GM18517 (cell line): ENCODE data around the gene TMED1.

Experiments used
- ATAC-seq: cut with Tn5 transposase; IDR thresholded peaks from one replicate; pipeline ENCODE4 v1.9.1; 2021; ENCODE audit warnings: mild to moderate bottlenecking, moderate library complexity; ENCODE audit not compliant: unreplicated experiment

The TMED1 gene

GRCh38 chr19:10812902-10813404 lies 23.1 kb downstream of the TMED1 start:
- ATAC-seq, result no peak

GRCh38 chr19:10812196-10812595 lies 23.8 kb downstream of the TMED1 start:
- ATAC-seq, result no peak

GRCh38 chr19:10811391-10812111 lies 24.5 kb downstream of the TMED1 start:
- ATAC-seq, result no peak

GRCh38 chr19:10809651-10810285 lies 26.2 kb downstream of the TMED1 start:
- no peak for ATAC-seq

GRCh38 chr19:10808937-10809649 lies 26.9 kb downstream of the TMED1 start:
- ATAC-seq, result no peak

- ATAC-seq, result no peak
These were observed 30.2 kb downstream of the TMED1 start for GRCh38 chr19:10805758-10806247.

- ATAC-seq, result no peak
These were observed 30.8 kb downstream of the TMED1 start for GRCh38 chr19:10805065-10805757.

GRCh38 chr19:10803252-10803651 lies 32.8 kb downstream of the TMED1 start:
- no peak for ATAC-seq

- ATAC-seq, result no peak
These were observed 33.5 kb downstream of the TMED1 start for GRCh38 chr19:10802479-10802878.

GRCh38 chr19:10800488-10800887 lies 35.5 kb downstream of the TMED1 start:
- ATAC-seq, result no peak

GRCh38 chr19:10797541-10798256 lies 38.3 kb downstream of the TMED1 start:
- no peak for ATAC-seq

- ATAC-seq, result no peak
These were observed 38.9 kb downstream of the TMED1 start for GRCh38 chr19:10797078-10797477.

DNA sequence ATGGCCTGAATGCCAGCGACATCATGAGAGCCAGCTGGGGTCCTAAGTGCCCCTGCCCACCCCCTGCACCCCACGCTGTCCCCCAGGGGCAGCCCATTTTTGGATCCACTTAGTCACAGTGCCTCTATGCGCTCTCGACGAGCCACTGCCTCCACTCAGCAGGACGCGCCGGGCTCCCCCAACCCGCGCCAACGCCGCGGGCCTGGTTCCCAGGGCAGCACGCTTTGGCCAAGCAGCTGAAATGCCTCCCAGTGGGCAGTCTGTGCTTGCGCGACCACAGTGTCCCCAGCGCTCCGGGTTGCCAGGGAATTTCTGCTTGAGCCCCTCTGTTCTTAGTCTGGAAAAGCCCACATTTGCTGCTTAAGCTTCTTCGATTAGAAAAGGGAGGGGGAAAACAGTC lies 39.4 kb downstream of the TMED1 start:
- no peak for ATAC-seq

DNA sequence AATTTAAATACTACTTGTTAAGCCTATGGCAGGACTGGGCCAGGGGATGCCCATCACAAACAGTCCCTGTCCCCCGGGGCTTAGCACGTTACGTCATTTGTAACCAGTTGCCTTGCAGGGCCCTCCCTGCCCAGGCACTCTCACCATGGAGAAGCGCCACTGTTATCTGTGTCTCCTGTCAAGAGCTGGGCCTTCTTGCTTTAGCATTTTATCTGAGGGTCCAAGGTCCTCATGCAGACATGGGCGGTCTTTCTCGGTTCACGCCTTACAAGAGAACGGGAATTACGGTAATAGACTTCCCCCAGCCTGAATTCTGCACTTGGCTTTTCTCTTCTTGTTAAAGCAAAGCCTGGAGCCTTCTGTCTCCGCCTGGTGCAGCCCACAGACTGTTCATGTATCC lies 46.1 kb downstream of the TMED1 start:
- no peak for ATAC-seq

DNA sequence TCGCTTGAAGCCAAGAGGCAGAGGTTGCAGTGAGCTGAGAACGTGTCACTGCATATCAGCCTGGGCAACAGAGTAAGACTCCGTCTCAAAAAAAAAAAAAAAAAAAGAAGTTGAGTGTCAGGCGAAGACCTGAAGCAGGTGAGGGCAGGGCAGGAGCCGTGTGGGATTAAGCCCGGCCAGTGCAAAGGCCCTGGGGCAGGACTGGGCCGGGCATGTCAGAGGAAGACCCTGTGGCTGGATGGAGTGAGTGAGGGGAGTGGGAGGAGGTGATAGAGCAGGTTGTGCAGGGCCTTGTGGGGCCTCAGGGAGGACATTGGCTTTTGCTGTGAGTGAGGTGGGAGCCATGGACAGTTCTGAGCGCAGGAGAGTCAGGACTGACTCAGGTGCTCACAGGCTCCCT lies 47.9 kb downstream of the TMED1 start:
- ATAC-seq, result no peak

DNA sequence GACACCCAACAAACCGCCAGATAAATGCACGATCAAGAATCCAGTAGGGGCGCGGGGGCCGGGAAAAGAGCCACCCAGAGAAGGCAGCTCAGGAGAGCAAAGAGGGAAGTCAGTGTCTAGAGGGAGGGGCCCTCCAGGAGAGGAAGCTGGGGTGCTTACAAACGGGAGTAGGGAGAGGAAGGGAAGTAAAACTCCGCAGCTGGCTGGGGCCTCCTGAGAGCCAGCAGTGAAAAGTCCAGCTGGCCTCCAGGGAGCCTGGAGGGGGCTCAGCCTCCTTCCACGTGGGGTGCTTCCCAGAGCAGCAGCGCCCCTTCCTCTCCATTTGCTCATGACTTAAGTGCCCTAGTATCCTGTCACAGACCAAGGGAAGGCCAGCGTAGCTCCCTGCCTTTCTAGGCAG lies 51.8 kb downstream of the TMED1 start:
- no peak for ATAC-seq

GRCh38 chr19:10782795-10783194 lies 53.2 kb downstream of the TMED1 start:
- no peak for ATAC-seq
